ENCODE data around the gene ESYT1. TPM values are rescaled to one million over a fixed set of nuclear protein-coding genes. Genes with fewer than 3 reads are reported as not detected.

ESYT1 gene
- total and polyA plus RNA-seq, 10 of the 15 experiments (the other 5 are each of a cell fraction or from before 2014, with no cell fraction given), result 47.5 to 120 (median 87.1) TPM

DNA sequence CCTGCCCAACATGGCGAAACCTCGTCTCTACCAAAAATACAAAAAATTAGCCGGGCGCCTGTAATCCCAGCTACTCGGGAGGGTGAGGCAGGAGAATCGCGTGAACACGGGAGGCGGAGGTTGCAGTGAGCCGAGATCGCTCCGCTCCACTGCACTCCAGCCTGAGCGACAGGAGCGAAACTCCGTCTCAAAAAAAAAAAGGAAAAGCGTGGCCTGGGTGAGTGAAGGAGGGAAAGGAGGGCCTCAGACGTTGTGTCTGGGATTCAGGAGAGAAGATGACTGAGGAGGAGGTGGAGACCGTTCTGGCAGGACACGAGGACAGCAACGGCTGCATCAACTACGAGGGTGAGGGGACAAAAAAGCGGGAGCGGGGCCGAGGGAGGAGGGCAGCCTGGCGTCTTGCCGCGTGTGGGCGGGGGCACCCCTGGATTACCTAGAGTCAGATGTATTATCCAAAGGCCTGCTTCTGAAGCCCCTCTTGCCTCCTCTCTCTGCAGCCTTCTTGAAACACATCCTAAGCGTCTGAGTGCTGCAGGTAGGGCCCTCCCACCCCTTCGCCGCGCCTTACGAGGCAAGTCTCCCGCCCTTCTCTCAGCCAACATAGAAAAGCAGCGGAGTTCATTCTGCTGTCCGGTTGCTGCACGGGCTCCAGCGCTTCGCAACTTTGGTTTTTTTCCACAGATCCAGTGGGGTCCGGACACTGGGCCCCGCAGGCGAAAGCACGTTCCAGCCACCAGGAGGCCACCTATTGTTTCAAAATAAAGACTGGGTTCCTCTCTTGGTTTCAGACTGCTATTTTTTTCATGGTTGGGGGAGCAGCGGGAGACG lies 29.3 kb downstream of the ESYT1 start (continued):
- TF ChIP-seq, protein P1, sequence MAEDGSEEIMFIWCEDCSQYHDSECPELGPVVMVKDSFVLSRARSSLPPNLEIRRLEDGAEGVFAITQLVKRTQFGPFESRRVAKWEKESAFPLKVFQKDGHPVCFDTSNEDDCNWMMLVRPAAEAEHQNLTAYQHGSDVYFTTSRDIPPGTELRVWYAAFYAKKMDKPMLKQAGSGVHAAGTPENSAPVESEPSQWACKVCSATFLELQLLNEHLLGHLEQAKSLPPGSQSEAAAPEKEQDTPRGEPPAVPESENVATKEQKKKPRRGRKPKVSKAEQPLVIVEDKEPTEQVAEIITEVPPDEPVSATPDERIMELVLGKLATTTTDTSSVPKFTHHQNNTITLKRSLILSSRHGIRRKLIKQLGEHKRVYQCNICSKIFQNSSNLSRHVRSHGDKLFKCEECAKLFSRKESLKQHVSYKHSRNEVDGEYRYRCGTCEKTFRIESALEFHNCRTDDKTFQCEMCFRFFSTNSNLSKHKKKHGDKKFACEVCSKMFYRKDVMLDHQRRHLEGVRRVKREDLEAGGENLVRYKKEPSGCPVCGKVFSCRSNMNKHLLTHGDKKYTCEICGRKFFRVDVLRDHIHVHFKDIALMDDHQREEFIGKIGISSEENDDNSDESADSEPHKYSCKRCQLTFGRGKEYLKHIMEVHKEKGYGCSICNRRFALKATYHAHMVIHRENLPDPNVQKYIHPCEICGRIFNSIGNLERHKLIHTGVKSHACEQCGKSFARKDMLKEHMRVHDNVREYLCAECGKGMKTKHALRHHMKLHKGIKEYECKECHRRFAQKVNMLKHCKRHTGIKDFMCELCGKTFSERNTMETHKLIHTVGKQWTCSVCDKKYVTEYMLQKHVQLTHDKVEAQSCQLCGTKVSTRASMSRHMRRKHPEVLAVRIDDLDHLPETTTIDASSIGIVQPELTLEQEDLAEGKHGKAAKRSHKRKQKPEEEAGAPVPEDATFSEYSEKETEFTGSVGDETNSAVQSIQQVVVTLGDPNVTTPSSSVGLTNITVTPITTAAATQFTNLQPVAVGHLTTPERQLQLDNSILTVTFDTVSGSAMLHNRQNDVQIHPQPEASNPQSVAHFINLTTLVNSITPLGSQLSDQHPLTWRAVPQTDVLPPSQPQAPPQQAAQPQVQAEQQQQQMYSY (CRISPR knock-in tag; IDR thresholded peaks at IDR 0.05), result no peak
- TF ChIP-seq ATF7 (IDR thresholded peaks at IDR 0.05; ENCODE audit: low read depth) (0 out of 2 replicates have a peak, but pooled peaks have one; percentile 0), PAX5 (IDR thresholded peaks at IDR 0.05; ENCODE audit: borderline replicate concordance, low read depth, low read length) (peak; percentile 69; the same call in 1 of the 2 replicates)

DNA sequence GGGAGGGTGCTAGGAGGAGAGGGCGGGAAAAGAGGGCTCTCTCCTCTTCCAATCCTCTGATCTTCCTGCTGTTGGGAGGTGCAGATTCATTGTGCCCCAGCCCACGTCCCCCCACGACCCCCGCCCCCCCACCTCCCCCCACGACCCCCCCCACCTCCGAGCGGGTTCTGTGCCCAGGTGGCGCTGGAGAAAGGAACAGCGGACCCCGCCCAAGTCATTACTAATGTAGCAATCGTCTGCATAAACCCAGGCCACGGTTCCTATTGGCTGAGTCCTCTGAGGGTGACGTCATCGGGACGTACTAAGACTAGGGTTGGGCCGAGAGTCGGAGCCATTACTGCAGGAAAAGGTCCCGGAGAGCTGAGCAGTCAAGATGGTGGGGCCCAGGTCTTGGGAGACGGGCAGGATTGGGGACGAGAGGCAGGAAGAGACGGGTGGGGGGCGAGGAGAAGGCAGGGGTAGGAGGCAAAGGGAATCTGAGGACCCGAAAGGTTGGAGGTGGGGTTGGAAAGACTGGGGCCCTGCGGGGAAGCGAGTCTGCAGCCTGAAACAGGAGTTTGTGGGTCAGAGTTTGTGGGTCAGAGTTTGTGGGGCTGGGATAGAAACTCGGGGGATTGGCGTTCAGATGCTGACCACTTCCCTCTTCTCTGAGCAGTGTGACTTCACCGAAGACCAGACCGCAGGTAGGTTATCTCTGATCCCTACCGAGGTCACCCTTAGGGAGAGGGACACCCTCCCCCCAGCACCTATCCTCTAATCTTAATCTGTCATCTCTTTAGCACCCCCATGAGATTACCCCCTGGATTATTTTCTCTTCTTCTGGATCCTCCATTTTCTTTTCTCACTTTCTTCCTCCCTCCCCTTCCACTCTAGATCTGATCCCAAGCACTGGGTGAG lies 30.2 kb downstream of the ESYT1 start, which contains the start of gene MYL6:
Gene MYL6 (plus strand): TSS at position 331 of the 897 bp plus-strand sequence. CDS start 43 bp downstream, at position 374.
- H2AFZ ChIP-seq (ENCODE audit: control insufficient read depth, low read depth, low read length), result peak within 1 kb of the TSS; percentile 71
- intact Hi-C loops (cut with micrococcal nuclease; ENCODE audit: unreplicated experiment), result loop anchor here (2.0 kb wide), 1 partner anchor 31 kb away; the partner anchor contains the start of gene SMARCC2
- TF ChIP-seq NFXL1 (IDR thresholded peaks at IDR 0.05; ENCODE audit: borderline replicate concordance) (no peak), TCF12 (IDR thresholded peaks at IDR 0.05; ENCODE audit: low read depth, low read length) (peak; percentile 50; the same call in 1 of the 2 replicates), ZNF622 (IDR thresholded peaks at IDR 0.05) (no peak), GABPA (IDR thresholded peaks at IDR 0.05; ENCODE audit: low read depth) (no peak), ASH2L (IDR thresholded peaks at IDR 0.05; ENCODE audit: borderline replicate concordance, low read depth) (no peak), WRNIP1 (IDR thresholded peaks at IDR 0.05; ENCODE audit: borderline replicate concordance, low read depth, low read length) (no peak), BCL11A (IDR thresholded peaks at IDR 0.05; ENCODE audit: low read depth, low read length) (0 out of 2 replicates have a peak, but pooled peaks have one; percentile 21), JUNB (IDR thresholded peaks at IDR 0.05) (no peak; the same call in 1 of the 2 replicates), ETV6 (conservative IDR thresholded peaks at IDR 0.05 in 1 of 2, IDR thresholded peaks at IDR 0.05 in 1 of 2; ENCODE audit: borderline replicate concordance in 1 of 2, low read depth in 1 of 2) (no peak), ZNF24 (IDR thresholded peaks at IDR 0.05) (no peak), ATF7 (IDR thresholded peaks at IDR 0.05; ENCODE audit: low read depth) (peak; percentile 100), RAD51 (IDR thresholded peaks at IDR 0.05) (no peak), KLF5 (IDR thresholded peaks at IDR 0.05; ENCODE audit: partially characterized antibody) (peak; percentile 58), ZNF384 (IDR thresholded peaks at IDR 0.05; ENCODE audit: borderline replicate concordance, low read depth, low read length) (no peak)

More for the DNA sequence above, 30.2 kb downstream of the ESYT1 start, which contains the start of gene MYL6:
- Histone ChIP-seq H3K4me2 (ENCODE audit: control insufficient read depth, insufficient read depth) (peak within 1 kb of the TSS; percentile 98), H3K27me3 (replicated peaks in 1 of 2; ENCODE audit: control insufficient read depth in 2 of 2, insufficient read depth in 2 of 2, low read length in 1 of 2) (no peaks in the 10 kb centered on the region), H4K20me1 (ENCODE audit: control insufficient read depth, insufficient read depth) (no peaks in the 10 kb centered on the region), H3K4me1 (ENCODE audit: control insufficient read depth, insufficient read depth, low read length) (peaks cover 24% of the 10 kb centered on the region), H3K79me2 (ENCODE audit: control insufficient read depth, insufficient read depth, low read length) (peaks cover 41% of the 10 kb centered on the region), H3K27ac (ENCODE audit: control insufficient read depth, insufficient read depth) (peak within 1 kb of the TSS; percentile 91), H3K9me3 (replicated peaks; ENCODE audit: control insufficient read depth, insufficient read depth, low read length) (no peaks in the 10 kb centered on the region), H3K9ac (ENCODE audit: control insufficient read depth, insufficient read depth, low read length) (peak within 1 kb of the TSS; percentile 89), H3K36me3 (ENCODE audit: control insufficient read depth in 2 of 2, insufficient read depth in 2 of 2, low read length in 1 of 2) (peaks cover 23 to 28% of the 10 kb centered on the region in 2 experiments), H3K4me3 (peak within 1 kb of the TSS; percentile 90)
- ChIA-PET CTCF (interaction anchor here (0.8 to 2.2 kb wide), 9 partner anchors 14 to 306 kb away, joined by 4 to 13 read pairs (median 4); partner anchors contain the start of genes ESYT1 and SMARCC2), POLR2A (interaction anchor here (0.6 to 2.5 kb wide), 14 partner anchors 14 to 1095 kb away, joined by 3 to 19 read pairs (median 4); partner anchors contain the start of genes ESYT1, PA2G4, RAB5B and RNF41), RAD21 (ENCODE audit: unreplicated experiment) (interaction anchor here (1.2 to 2.8 kb wide), 7 partner anchors 18 to 63 kb away, joined by 3 to 18 read pairs (median 5); partner anchors contain the start of genes ESYT1, RNF41, SMARCC2 and ZC3H10), SMC1A (ENCODE audit: uncharacterized antibody, unreplicated experiment) (interaction anchor here (1.0 to 2.4 kb wide), 4 partner anchors 29 to 33 kb away, joined by 3 to 12 read pairs (median 6); partner anchors contain the start of genes ESYT1 and SMARCC2)
- 0% methylated on average over 27 of the region's 30 CpGs for WGBS (ENCODE audit: insufficient coverage, insufficient replicate concordance, low lambda C conversion rate, missing lambda C conversion rate)
- no TSS peak for BruUV-seq (replicated peaks)
- FAIRE-seq (peak; percentile 99), DNase-seq (ENCODE audit: low read depth, low spot score) (peak; percentile 88), ATAC-seq (peak; percentile 87)
- in situ Hi-C loops (cut with MboI), result no loop called here
